Esophagus squamous epithelium (tissue), 4 donors: ENCODE results near the gene NCOA5.

Experiments
- CTCF ChIP-seq, 6 experiments: fragments of 450-650 bp in 4 of 6; fragments of 200-600 bp in 2 of 6; sonication (generic) in 2 of 6; IDR thresholded peaks; one replicate each; pipeline ENCODE4 v1.5.1; 2016 to 2019; ENCODE audit warnings: antibody characterized with exemption in 6 of 6, mild to moderate bottlenecking in 4 of 6, moderate library complexity in 4 of 6
- POLR2A ChIP-seq, 4 donors: fragments of 450-650 bp; IDR thresholded peaks; one replicate each; pipeline ENCODE4 v1.6.1; 2017; ENCODE audit warnings: antibody characterized with exemption in 4 of 4, mild to moderate bottlenecking in 4 of 4, moderate library complexity in 3 of 4

GRCh38 chr20:46070215-46070900 lies 19.4 kb downstream of the NCOA5 start:
- TF ChIP-seq CTCF (IDR thresholded peaks at IDR 0.05) (no peak), POLR2A (IDR thresholded peaks at IDR 0.05) (no peak)
